Activated CD8-positive, alpha-beta T cell treated with anti-CD3 and anti-CD28 coated beads, Interleukin-2, amount 10 ng/mL, durations not matched to agents 7 days and 5 days (primary cell): ENCODE measurements around the gene KCTD15. TPM values are rescaled to one million over a fixed set of nuclear protein-coding genes. Genes with fewer than 3 reads are reported as not detected.

Experiments used
- ATAC-seq: fragments of 150-1000 bp; cut with Tn5 transposase; one replicate; pipeline ENCODE4 v1.10.0; 2021; ENCODE audit warnings: moderate library complexity
- CTCF ChIA-PET: fragments of 350-600 bp; sonication (Branson Sonifier 250); formaldehyde crosslinking; loops from one replicate; lab custom pipeline; 2021; ENCODE audit warnings: antibody characterized with exemption; lab: Charles Lee
- POLR2A ChIA-PET: fragments of 350-600 bp; sonication (Branson Sonifier 250); formaldehyde crosslinking; loops from one replicate; lab custom pipeline; 2021; ENCODE audit warnings: antibody characterized with exemption; lab: Charles Lee
- DNase-seq: peaks from one replicate; pipeline ENCODE4 v3.0.0-alpha.2; 2020
- H3K27ac Mint-ChIP-seq: one replicate; pipeline ENCODE4 v1.8.0; 2021; ENCODE audit warnings: mild to moderate bottlenecking, mixed read lengths
- H3K27me3 Mint-ChIP-seq: one replicate; pipeline ENCODE4 v1.8.0; 2021; ENCODE audit warnings: low read depth, mixed read lengths
- H3K36me3 Mint-ChIP-seq: one replicate; pipeline ENCODE4 v1.8.0; 2021; ENCODE audit warnings: low read depth, mixed read lengths
- H3K4me1 Mint-ChIP-seq: one replicate; pipeline ENCODE4 v1.8.0; 2021; ENCODE audit warnings: low read depth, mixed read lengths
- H3K4me3 Mint-ChIP-seq: one replicate; pipeline ENCODE4 v1.8.0; 2021; ENCODE audit warnings: mild to moderate bottlenecking, mixed read lengths
- H3K9me3 Mint-ChIP-seq: one replicate; pipeline ENCODE4 v1.8.0; 2022; ENCODE audit warnings: mixed read lengths; ENCODE audit not compliant: insufficient read depth
- total RNA-seq, 2 experiments: library from RNA; stranded (reverse); gene quantifications; one replicate each; pipeline ENCODE4 v1.2.3, GENCODE V29; 2021

KCTD15 gene
- total RNA-seq, 2 experiments from 2014 or later = 0.42 TPM

DNA sequence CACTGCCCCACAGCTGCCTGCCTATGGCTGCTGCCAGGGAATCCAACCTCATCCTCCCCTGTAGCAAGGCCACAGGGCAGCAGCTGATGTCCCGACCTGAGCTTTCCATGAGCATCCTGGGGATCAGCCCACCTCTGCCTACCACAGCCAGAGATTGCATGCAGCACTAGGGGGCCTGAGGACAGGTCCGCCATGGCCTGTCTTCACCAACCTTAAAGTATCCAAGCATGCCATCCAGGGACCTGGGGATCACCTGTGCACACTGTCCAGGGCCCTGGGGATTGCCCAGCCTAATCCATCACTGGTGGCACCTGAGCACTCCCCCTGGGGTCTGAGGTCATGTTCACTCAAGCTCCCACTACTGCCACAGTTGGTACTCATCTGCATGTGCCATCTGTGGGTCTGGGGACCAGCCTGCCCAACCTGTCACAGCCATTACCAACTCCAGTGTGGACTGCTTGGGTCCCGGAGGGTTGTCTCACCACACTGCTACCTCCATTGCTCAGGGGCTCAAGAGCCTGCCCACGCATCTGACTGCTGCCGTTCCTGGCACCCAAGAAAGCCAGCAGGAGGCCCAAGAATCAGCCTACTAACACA, 53.0 kb downstream of the KCTD15 start:
- ChIA-PET CTCF (no interaction called here), POLR2A (no interaction called here)
- DNase-seq (no peak), ATAC-seq (no peak)
- peaks cover 6% of the 10 kb centered on the region for H3K27me3 Mint-ChIP-seq
- H3K36me3 Mint-ChIP-seq = no peaks in the 10 kb centered on the region
- H3K4me3 Mint-ChIP-seq = no peak overlapping the region
- no peak overlapping the region for H3K27ac Mint-ChIP-seq
- H3K4me1 Mint-ChIP-seq = no peaks in the 10 kb centered on the region
- no peaks in the 10 kb centered on the region for H3K9me3 Mint-ChIP-seq

- CTCF ChIA-PET = no interaction called here
These were observed 62.3 kb downstream of the KCTD15 start for GRCh38 chr19:33859016-33859415.

DNA sequence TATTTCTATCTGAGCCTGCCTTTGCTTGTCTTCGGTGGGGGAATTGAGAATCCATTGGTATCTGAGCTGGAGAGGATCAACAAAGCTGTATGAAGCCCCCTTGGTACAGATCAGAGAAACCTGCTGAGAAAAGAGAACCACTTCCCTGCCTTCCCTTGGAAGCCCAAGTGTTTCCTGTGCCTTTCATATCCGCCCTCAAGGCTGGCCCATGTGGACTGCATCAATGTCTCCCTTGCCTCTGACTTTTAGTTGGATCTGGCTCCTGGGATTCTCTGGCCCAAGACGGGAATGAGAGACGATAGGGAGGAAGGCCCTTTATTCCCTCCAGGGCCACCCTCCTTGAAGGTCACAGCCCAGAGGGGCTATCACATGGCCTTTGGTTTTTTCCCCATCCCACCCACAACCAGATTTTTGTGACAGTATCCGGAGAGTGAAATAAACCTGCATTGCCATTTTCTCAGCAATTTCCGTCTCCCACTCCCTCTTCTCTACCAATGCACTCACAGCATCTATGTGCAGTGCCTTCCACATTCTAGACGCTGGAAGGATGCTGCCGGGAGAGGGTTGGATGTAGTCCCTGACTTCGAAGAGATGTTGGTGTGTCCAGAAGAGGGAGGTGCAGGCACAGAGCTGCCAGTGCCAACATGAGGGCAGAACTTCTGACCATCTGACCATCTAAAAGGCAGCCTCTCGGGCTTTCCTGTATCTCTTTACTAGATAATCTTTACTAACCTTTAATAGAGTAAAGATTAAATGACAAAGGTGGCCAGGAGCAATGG, 63.8 kb downstream of the KCTD15 start:
- CTCF ChIA-PET = no interaction called here
- Mint-ChIP-seq H3K27ac (no peak overlapping the region), H3K27me3 (no peaks in the 10 kb centered on the region), H3K36me3 (no peaks in the 10 kb centered on the region), H3K4me3 (no peak overlapping the region), H3K4me1 (no peaks in the 10 kb centered on the region), H3K9me3 (no peaks in the 10 kb centered on the region)
- ATAC-seq (no peak), DNase-seq (no peak)
- POLR2A ChIA-PET = no interaction called here

More at GRCh38 chr19:33859016-33859415, 62.3 kb downstream of the KCTD15 start:
- H3K36me3 Mint-ChIP-seq = no peaks in the 10 kb centered on the region
- POLR2A ChIA-PET = no interaction called here
- ATAC-seq = no peak
- no peaks in the 10 kb centered on the region for H3K27me3 Mint-ChIP-seq
- no peak overlapping the region for H3K27ac Mint-ChIP-seq
- no peaks in the 10 kb centered on the region for H3K4me1 Mint-ChIP-seq
- no peak for DNase-seq
- H3K4me3 Mint-ChIP-seq = no peak overlapping the region
- no peaks in the 10 kb centered on the region for H3K9me3 Mint-ChIP-seq

- Mint-ChIP-seq H3K36me3 (no peaks in the 10 kb centered on the region), H3K27me3 (no peaks in the 10 kb centered on the region), H3K27ac (no peak overlapping the region), H3K4me3 (no peak overlapping the region), H3K4me1 (no peaks in the 10 kb centered on the region), H3K9me3 (no peaks in the 10 kb centered on the region)
- ATAC-seq = no peak
- ChIA-PET CTCF (no interaction called here), POLR2A (no interaction called here)
- DNase-seq = no peak
These were observed 65.3 kb downstream of the KCTD15 start for GRCh38 chr19:33861950-33862349.

DNA sequence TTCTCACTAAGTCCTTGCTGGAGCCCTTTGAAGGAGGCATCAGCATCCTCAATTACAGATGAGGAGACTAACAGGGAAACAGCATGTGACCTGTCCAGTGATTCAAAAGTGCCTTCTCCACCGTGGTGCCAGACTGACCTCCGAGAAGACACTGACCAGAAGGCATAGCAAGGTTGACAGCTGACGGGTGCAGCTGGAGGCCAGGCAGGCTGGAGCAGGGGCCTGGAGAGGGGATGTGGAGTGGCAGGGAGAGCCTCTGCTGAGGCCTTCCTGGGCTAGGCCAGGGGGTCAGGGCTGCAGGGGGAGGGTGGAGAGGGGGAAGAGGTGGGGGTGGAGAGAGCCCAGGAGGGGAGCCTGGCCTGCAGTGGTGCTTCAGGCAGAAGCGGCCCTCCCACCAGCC, 66.3 kb downstream of the KCTD15 start:
- no peak overlapping the region for H3K4me3 Mint-ChIP-seq
- ATAC-seq (no peak), DNase-seq (no peak)
- H3K36me3 Mint-ChIP-seq = no peaks in the 10 kb centered on the region
- no peak overlapping the region for H3K27ac Mint-ChIP-seq
- H3K9me3 Mint-ChIP-seq = no peaks in the 10 kb centered on the region
- H3K4me1 Mint-ChIP-seq = no peaks in the 10 kb centered on the region
- POLR2A ChIA-PET = no interaction called here
- H3K27me3 Mint-ChIP-seq = no peaks in the 10 kb centered on the region
- CTCF ChIA-PET = no interaction called here

GRCh38 chr19:33863436-33863835, 66.8 kb downstream of the KCTD15 start:
- Mint-ChIP-seq H3K27ac (no peak overlapping the region), H3K9me3 (no peaks in the 10 kb centered on the region), H3K4me1 (no peaks in the 10 kb centered on the region), H3K36me3 (no peaks in the 10 kb centered on the region), H3K4me3 (no peak overlapping the region), H3K27me3 (peaks cover 2% of the 10 kb centered on the region)
- no peak for ATAC-seq
- DNase-seq = no peak
- ChIA-PET POLR2A (no interaction called here), CTCF (no interaction called here)

DNA sequence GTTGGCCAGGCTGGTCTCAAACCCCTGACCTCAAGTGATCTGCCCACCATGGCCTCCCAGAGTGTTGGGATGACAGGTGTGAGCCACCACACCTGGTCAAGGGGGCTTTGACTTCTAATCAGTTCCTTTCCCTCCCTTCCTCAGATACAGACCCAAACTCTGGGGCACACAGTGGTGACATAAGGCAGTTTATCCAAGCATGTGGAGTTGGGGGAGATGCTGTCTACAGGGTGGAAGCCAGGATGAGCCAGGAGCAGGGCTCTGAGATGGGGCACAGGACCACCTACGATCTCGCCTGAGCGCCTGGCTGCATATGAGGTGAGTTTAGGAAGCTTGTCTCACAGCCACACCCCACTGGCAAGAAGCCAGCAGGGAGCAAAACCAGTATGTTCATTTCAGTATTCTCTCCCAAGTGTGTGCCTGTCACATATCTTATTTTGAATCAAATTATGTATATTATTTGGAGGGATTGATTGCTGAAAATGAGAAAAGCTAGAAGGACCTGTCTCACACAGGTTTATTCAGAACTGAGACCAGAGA, 67.7 kb downstream of the KCTD15 start:
- ChIA-PET POLR2A (no interaction called here), CTCF (no interaction called here)
- Mint-ChIP-seq H3K27ac (no peak overlapping the region), H3K4me3 (no peak overlapping the region), H3K36me3 (no peaks in the 10 kb centered on the region), H3K27me3 (peaks cover 10% of the 10 kb centered on the region), H3K9me3 (no peaks in the 10 kb centered on the region), H3K4me1 (no peaks in the 10 kb centered on the region)
- ATAC-seq (no peak), DNase-seq (no peak)

GRCh38 chr19:33865306-33865705, 68.6 kb downstream of the KCTD15 start:
- CTCF ChIA-PET = no interaction called here
- H3K27me3 Mint-ChIP-seq = peaks cover 10% of the 10 kb centered on the region
- no peak for ATAC-seq
- H3K4me3 Mint-ChIP-seq = no peak overlapping the region
- H3K9me3 Mint-ChIP-seq = no peaks in the 10 kb centered on the region
- H3K4me1 Mint-ChIP-seq = no peaks in the 10 kb centered on the region
- H3K27ac Mint-ChIP-seq = no peak overlapping the region
- POLR2A ChIA-PET = no interaction called here
- H3K36me3 Mint-ChIP-seq = no peaks in the 10 kb centered on the region
- DNase-seq = no peak

Other genes with a start within 250 kb of the KCTD15 start
- gene CHST8, start 174.9 kb upstream of the KCTD15 start, total RNA-seq = not detected